Omental fat pad (tissue), 4 donors: ENCODE results near the gene UPF1. TPM values are rescaled to one million over a fixed set of nuclear protein-coding genes. Genes with fewer than 3 reads are reported as not detected.

Experiments used
- ATAC-seq: fragments of 150-250 bp; one replicate; pipeline ENCODE4 v1.9.1; 2016; ENCODE audit warnings: mild to moderate bottlenecking, moderate library complexity; ENCODE audit not compliant: low FRiP score
- DNase-seq: peaks from one replicate; pipeline ENCODE4 v3.0.0-alpha.2; 2019; ENCODE audit warnings: low spot score
- total RNA-seq, 4 donors: library from RNA; depleted of rRNA; stranded (reverse); fragments of >200 nt; gene quantifications; one replicate each; pipeline ENCODE4 v1.1.0, GENCODE V29; 2016
- TF ChIP-seq, protein P1 (sequence below), 3 donors: fragments of 450-650 bp; IDR thresholded peaks; one replicate each; pipeline ENCODE4 v1.5.1; 2016 to 2017; ENCODE audit warnings: antibody characterized with exemption in 3 of 3, mild to moderate bottlenecking in 3 of 3, moderate library complexity in 2 of 3

UPF1 gene
- total RNA-seq, 4 donors from 2014 or later = 67.3 to 113 (median 96.0) TPM

DNA sequence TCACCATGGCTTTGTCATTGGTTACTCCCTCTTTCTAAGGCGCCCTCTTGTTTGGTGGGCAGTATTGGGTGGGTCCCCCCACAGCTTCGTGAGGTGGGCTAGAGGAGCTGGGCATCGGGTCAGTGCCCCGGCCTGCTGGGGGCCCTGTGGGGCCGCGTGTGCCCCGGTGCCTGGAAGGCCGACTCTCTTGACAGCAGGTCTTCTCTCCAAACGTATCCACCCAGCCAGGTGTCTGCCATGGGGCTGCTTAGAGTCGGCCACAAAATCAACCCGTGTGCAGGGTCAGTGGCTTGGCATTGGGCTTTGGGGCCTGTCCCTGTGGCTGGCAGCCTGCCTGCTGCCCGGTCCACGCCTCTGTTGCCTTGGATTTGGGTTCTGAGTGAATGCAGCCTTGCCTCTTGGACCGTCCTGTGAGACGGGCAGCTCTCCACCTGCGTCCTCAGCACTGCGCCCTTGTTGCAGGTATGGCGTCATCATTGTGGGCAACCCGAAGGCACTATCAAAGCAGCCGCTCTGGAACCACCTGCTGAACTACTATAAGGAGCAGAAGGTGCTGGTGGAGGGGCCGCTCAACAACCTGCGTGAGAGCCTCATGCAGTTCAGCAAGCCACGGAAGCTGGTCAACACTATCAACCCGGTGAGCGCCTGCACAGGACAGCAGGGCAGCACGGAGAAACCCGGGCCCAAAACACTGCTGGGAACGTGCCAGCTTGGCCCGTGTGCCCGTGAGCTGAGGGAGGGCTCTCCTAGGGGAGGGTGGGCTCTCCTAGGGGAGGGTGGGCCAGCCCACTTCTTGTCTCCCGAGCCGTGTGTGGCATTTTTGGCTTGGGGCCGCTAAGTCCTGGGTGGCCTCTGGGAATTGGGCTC lies 31.4 kb downstream of the UPF1 start:
- DNase-seq = no peak
- TF ChIP-seq, protein P1, sequence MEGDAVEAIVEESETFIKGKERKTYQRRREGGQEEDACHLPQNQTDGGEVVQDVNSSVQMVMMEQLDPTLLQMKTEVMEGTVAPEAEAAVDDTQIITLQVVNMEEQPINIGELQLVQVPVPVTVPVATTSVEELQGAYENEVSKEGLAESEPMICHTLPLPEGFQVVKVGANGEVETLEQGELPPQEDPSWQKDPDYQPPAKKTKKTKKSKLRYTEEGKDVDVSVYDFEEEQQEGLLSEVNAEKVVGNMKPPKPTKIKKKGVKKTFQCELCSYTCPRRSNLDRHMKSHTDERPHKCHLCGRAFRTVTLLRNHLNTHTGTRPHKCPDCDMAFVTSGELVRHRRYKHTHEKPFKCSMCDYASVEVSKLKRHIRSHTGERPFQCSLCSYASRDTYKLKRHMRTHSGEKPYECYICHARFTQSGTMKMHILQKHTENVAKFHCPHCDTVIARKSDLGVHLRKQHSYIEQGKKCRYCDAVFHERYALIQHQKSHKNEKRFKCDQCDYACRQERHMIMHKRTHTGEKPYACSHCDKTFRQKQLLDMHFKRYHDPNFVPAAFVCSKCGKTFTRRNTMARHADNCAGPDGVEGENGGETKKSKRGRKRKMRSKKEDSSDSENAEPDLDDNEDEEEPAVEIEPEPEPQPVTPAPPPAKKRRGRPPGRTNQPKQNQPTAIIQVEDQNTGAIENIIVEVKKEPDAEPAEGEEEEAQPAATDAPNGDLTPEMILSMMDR (IDR thresholded peaks at IDR 0.05) = no peak
- ATAC-seq = no peak

DNA sequence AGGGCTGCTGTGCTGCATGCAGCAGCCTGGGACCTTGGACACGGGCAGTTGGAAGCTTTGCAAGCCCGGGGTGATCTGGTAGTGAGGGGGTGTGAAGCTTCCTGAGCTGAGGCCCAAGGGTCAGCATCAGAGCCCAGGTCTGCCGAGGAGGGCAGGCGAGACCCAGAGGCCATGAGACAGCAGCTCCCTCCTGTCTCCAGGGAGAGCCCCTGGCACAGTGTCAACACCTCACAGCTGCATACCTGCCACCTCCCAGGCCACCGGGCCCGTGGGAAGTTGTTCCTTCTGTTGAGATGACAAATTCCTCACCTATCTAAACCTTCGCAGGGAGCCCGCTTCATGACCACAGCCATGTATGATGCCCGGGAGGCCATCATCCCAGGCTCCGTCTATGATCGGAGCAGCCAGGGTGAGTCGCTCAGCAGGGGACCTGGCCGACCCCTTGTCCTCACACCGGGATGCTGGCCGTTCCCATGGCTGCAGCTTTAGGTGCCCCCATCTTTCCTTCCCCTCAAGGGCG lies 32.1 kb downstream of the UPF1 start:
- no peak for ATAC-seq
- DNase-seq = no peak
- TF ChIP-seq, protein P1 (IDR thresholded peaks at IDR 0.05) = no peak

DNA sequence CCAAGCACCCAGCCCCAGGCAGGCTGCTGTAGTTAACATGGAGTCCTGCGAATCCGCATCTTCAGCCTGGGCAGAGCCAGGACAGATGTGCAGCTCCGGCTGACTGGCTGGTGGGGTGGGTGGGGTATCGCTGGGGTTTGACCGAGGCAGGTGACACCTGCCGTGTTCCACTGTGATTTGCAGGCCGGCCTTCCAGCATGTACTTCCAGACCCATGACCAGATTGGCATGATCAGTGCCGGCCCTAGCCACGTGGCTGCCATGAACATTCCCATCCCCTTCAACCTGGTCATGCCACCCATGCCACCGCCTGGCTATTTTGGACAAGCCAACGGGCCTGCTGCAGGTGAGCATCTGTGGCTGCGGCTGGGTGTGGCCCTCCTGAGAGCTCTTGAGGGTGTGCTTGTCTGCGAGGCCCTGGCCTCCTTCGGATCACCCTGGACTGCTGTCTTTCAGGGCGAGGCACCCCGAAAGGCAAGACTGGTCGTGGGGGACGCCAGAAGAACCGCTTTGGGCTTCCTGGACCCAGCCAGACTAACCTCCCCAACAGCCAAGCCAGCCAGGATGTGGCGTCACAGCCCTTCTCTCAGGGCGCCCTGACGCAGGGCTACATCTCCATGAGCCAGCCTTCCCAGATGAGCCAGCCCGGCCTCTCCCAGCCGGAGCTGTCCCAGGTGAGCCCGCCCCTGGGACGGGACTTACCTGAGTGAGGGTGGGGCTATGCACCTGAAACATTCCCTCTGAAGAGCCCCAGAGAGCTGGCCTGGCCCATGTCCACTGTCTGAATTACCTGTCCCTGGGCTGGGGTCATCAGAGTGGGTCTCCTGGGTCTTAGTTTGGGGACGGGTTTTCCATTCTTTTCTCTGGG lies 33.6 kb downstream of the UPF1 start:
- TF ChIP-seq, protein P1 (IDR thresholded peaks at IDR 0.05) = no peak
- DNase-seq (no peak), ATAC-seq (no peak)

DNA sequence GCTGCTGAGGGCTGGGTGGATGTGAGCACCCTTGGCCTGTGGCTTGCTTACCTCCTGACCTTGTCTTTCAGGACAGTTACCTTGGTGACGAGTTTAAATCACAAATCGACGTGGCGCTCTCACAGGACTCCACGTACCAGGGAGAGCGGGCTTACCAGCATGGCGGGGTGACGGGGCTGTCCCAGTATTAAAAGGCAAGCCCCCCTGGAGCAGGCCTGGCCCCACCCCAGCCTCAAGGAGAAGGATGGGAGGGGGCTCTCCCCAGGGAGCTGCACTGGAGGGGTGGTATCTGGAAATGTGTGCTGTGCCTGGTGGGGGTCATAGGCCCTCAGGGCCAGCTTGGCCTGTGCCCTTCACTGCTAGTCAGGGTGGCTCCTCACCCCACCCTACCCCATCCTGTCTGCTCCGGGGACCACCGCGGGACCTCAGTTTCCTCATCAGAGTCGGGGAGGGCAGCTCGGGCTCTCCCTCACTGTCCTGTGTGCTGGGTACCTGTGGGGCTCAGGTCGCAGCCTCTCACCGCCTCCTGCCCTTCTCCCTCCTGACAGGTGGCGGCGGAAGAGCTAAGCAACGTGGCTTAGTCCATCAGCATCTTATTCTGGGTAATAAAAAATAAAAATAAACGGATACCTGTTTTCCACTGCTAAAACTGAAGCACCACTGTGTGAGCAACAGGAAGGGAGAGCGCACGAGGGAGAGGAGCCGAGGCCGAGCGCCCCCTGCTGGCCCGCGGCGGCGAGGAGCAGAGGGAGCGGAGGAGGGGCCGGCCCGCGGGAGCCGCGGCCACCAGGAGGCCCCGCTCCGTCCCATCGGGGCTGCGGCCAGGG lies 34.4 kb downstream of the UPF1 start:
- DNase-seq = peak; percentile 39
- TF ChIP-seq, protein P1 (IDR thresholded peaks at IDR 0.05) = peak in 2 of 3 donors; percentile 54 to 87
- peak; percentile 62 for ATAC-seq

DNA sequence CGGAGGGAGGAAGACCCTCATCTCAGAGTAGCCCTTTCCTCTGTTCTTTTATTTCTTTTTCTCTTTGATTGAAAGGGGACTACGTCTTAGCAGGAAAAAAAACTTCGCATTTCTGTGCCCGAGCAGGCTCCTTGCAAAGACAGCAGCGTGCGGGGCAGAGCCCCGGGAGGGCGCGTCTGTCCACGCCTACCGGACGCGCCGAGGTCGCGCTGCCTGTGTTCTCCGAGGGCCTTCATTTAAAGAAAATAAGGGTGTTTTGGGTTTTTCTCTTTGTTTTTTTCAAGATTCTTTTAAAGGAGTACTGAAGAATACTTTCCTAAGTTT lies 35.0 kb downstream of the UPF1 start:
- DNase-seq = no peak
- TF ChIP-seq, protein P1 (IDR thresholded peaks at IDR 0.05) = no peak
- ATAC-seq = no peak

DNA sequence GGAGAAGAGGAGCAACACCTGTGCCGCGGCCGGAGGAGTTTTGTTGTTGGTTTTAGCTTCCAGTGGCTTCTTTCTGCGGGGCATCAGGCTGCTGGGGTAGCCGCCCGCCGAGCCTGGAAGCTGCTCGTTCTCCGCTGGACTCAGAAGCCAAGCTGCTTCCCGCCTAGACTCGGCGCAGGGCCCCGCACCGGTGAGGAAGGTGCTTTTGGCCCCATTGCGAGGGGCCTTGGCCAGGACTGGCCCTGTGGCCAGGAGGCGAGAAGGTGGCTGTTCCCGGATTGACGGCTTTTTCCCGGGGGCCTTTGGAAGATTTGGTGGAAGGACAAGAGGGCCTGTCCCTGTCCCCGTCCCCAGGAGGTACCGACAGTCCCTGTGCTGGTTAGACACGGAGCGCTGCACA lies 35.4 kb downstream of the UPF1 start:
- ATAC-seq (no peak), DNase-seq (no peak)
- TF ChIP-seq, protein P1 (IDR thresholded peaks at IDR 0.05) = no peak
